H9 (cell line): ENCODE measurements around the gene SETD3. TPM values are rescaled to one million over a fixed set of nuclear protein-coding genes. Genes with fewer than 3 reads are reported as not detected.

ENCODE experiments used
- DNase-seq: peaks from one replicate; pipeline ENCODE4 v3.0.0-alpha.2; 2017
- H2AFZ ChIP-seq: one replicate; pipeline ENCODE4 v1.6.1; 2013; ENCODE audit warnings: mild to moderate bottlenecking, low read length, control low read depth, moderate library complexity
- H2AK5ac ChIP-seq: 2 replicates; pipeline ENCODE4 v1.6.1; 2013; ENCODE audit warnings: low read length, control low read depth, mixed read lengths; ENCODE audit not compliant: insufficient read length
- H2BK120ac ChIP-seq: one replicate; pipeline ENCODE4 v1.6.1; 2013; ENCODE audit warnings: low read depth, mild to moderate bottlenecking, low read length, control low read depth, inconsistent platforms; ENCODE audit not compliant: poor library complexity, severe bottlenecking
- H2BK12ac ChIP-seq: 2 replicates; pipeline ENCODE4 v1.6.1; 2013; ENCODE audit warnings: low read length, control low read depth, mixed read lengths, low read depth; ENCODE audit not compliant: insufficient read length
- H2BK15ac ChIP-seq: 2 replicates; pipeline ENCODE4 v1.6.1; 2013; ENCODE audit warnings: low read depth, low read length, control low read depth
- H2BK20ac ChIP-seq: one replicate; pipeline ENCODE4 v1.6.1; 2013; ENCODE audit warnings: low read depth, mild to moderate bottlenecking, low read length, control low read depth, inconsistent platforms; ENCODE audit not compliant: poor library complexity, severe bottlenecking
- H2BK5ac ChIP-seq: 2 replicates; pipeline ENCODE4 v1.6.1; 2013; ENCODE audit warnings: low read length, control low read depth, mixed read lengths; ENCODE audit not compliant: insufficient read length
- H3K14ac ChIP-seq: 2 replicates; pipeline ENCODE4 v1.6.1; 2013; ENCODE audit warnings: low read length, control low read depth; ENCODE audit not compliant: insufficient read depth
- H3K18ac ChIP-seq: 2 replicates; pipeline ENCODE4 v1.6.1; 2013; ENCODE audit warnings: low read depth, mild to moderate bottlenecking, mixed read lengths, low read length, control low read depth; ENCODE audit not compliant: insufficient read length
- H3K23ac ChIP-seq: 2 replicates; pipeline ENCODE4 v1.6.1; 2013; ENCODE audit warnings: low read length, control low read depth, mixed read lengths, low read depth; ENCODE audit not compliant: insufficient read length
- H3K23me2 ChIP-seq: 2 replicates; pipeline ENCODE4 v1.6.1; 2013; ENCODE audit warnings: low read depth, mild to moderate bottlenecking, mixed read lengths, low read length, control low read depth; ENCODE audit not compliant: insufficient read length, poor library complexity, severe bottlenecking
- H3K27ac ChIP-seq: 2 replicates; pipeline ENCODE4 v1.5.1; 2013; ENCODE audit warnings: low read length, control low read depth, mixed read lengths, low read depth; ENCODE audit not compliant: insufficient read length
- H3K27me3 ChIP-seq: 2 replicates; pipeline ENCODE4 v1.6.1; 2013; ENCODE audit warnings: low read length, control low read depth, inconsistent platforms; ENCODE audit not compliant: insufficient read depth
- H3K4ac ChIP-seq: 2 replicates; pipeline ENCODE4 v1.6.1; 2013; ENCODE audit warnings: low read depth, mild to moderate bottlenecking, control low read depth, inconsistent platforms, low read length, moderate library complexity
- H3K4me1 ChIP-seq: 2 replicates; pipeline ENCODE4 v1.6.1; 2013; ENCODE audit warnings: low read length, control low read depth, inconsistent platforms; ENCODE audit not compliant: insufficient read depth
- H3K4me2 ChIP-seq: 2 replicates; pipeline ENCODE4 v1.6.1; 2013; ENCODE audit warnings: low read length, control low read depth, mixed read lengths; ENCODE audit not compliant: insufficient read length, insufficient read depth
- H3K56ac ChIP-seq: 2 replicates; pipeline ENCODE4 v1.6.1; 2013; ENCODE audit warnings: low read depth, mild to moderate bottlenecking, mixed read lengths, low read length, control low read depth; ENCODE audit not compliant: insufficient read length
- H3K79me1 ChIP-seq: 2 replicates; pipeline ENCODE4 v1.6.1; 2013; ENCODE audit warnings: low read depth, mild to moderate bottlenecking, moderate library complexity, low read length, control low read depth, inconsistent platforms; ENCODE audit not compliant: insufficient read depth, poor library complexity, severe bottlenecking
- H3K79me2 ChIP-seq: 2 replicates; pipeline ENCODE4 v1.6.1; 2013; ENCODE audit warnings: low read length, control low read depth, inconsistent platforms; ENCODE audit not compliant: insufficient read depth
- H3K9ac ChIP-seq: 2 replicates; pipeline ENCODE4 v1.6.1; 2013; ENCODE audit warnings: low read length, control low read depth, mixed read lengths; ENCODE audit not compliant: insufficient read length; ENCODE audit errors: extremely low read depth
- H3K9me3 ChIP-seq: one replicate; pipeline ENCODE4 v1.6.1; 2013; ENCODE audit warnings: low read depth, low read length, inconsistent platforms; ENCODE audit not compliant: control insufficient read depth
- H3T11ph ChIP-seq: one replicate; pipeline ENCODE4 v1.6.1; 2013; ENCODE audit warnings: mild to moderate bottlenecking, low read length, control low read depth, inconsistent platforms
- H4K20me1 ChIP-seq: one replicate; pipeline ENCODE4 v1.6.1; 2013; ENCODE audit not compliant: control insufficient read depth, insufficient read length, insufficient read depth
- H4K5ac ChIP-seq: 2 replicates; pipeline ENCODE4 v1.6.1; 2013; ENCODE audit warnings: low read depth, mild to moderate bottlenecking, mixed read lengths, low read length, control low read depth; ENCODE audit not compliant: insufficient read length
- H4K8ac ChIP-seq: replicated peaks from 2 replicates; pipeline ENCODE4 v1.6.1; 2013; ENCODE audit warnings: low read length, control low read depth, mixed read lengths, low read depth; ENCODE audit not compliant: insufficient read length
- H4K91ac ChIP-seq: 2 replicates; pipeline ENCODE4 v1.6.1; 2013; ENCODE audit warnings: low read depth, mild to moderate bottlenecking, moderate library complexity, mixed read lengths, low read length, control low read depth; ENCODE audit not compliant: insufficient read length
- H3K27ac Mint-ChIP-seq, 3 experiments: 2 replicates in 2 of 3; 3 replicates in 1 of 3; pipeline ENCODE4 v1.8.0; 2020 to 2021; ENCODE audit warnings: mixed read lengths in 3 of 3, mild to moderate bottlenecking in 1 of 3, moderate library complexity in 1 of 3
- H3K27me3 Mint-ChIP-seq: 2 replicates; pipeline ENCODE4 v1.8.0; 2021; ENCODE audit warnings: low read depth, mild to moderate bottlenecking, moderate library complexity, mixed read lengths
- H3K36me3 Mint-ChIP-seq, 3 experiments: 2 replicates in 2 of 3; 3 replicates in 1 of 3; pipeline ENCODE4 v1.8.0; 2020 to 2021; ENCODE audit warnings: low read depth in 3 of 3, mixed read lengths in 3 of 3; ENCODE audit not compliant: insufficient read depth in 1 of 3
- H3K4me1 Mint-ChIP-seq, 2 experiments: 2 replicates each; pipeline ENCODE4 v1.8.0; 2020; ENCODE audit warnings: mixed read lengths in 2 of 2
- H3K4me3 Mint-ChIP-seq, 2 experiments: 2 replicates in 1 of 2; 3 replicates in 1 of 2; pipeline ENCODE4 v1.8.0; 2020 to 2021; ENCODE audit warnings: mild to moderate bottlenecking in 2 of 2, mixed read lengths in 2 of 2, moderate library complexity in 1 of 2
- H3K9me3 Mint-ChIP-seq, 2 experiments: 2 replicates in 1 of 2; 3 replicates in 1 of 2; pipeline ENCODE4 v1.8.0; 2020; ENCODE audit warnings: mild to moderate bottlenecking in 2 of 2, mixed read lengths in 2 of 2, moderate library complexity in 1 of 2
- CTCF ChIP-seq: fragments of 200-600 bp; sonication (generic); conservative IDR thresholded peaks from 3 replicates; pipeline ENCODE4 v1.8.0; 2021; ENCODE audit warnings: antibody characterized with exemption, mild to moderate bottlenecking
- WGBS: extraction: QIAGEN DNeasy Blood & Tissue Kit; methylation state at CpG from one replicate; pipeline ENCODE4 v1.1.7; 2013; ENCODE audit warnings: missing lambda C conversion rate, low lambda C conversion rate, mixed read lengths; ENCODE audit not compliant: insufficient read length; ENCODE audit errors: extremely low coverage; 5-methylcytosine and 5-hydroxymethylcytosine counted together
- total RNA-seq: library from RNA; stranded (reverse); gene quantifications from 2 replicates; pipeline ENCODE4 v1.2.1, GENCODE V29; 2021

The SETD3 gene
- total RNA-seq, 1 experiment from 2014 or later = 56.7 TPM

GRCh38 chr14:99383472-99384449, 96.9 kb downstream of the SETD3 start:
- H3K4me1 Mint-ChIP-seq = peaks cover 23% of the 10 kb centered on the region in 2 experiments
- H3K56ac ChIP-seq = no peak overlapping the region
- H3T11ph ChIP-seq = no peak overlapping the region
- no peak overlapping the region for H4K91ac ChIP-seq
- H3K18ac ChIP-seq = no peak overlapping the region
- no peak overlapping the region for H4K5ac ChIP-seq
- H2BK12ac ChIP-seq = no peak overlapping the region
- peaks cover 0 to 6% (median 2%) of the 10 kb centered on the region in 3 experiments; a peak in 5 of 7 replicates for H3K36me3 Mint-ChIP-seq
- peak overlapping the region; percentile 6 for H2AFZ ChIP-seq
- H3K9ac ChIP-seq = no peak overlapping the region
- peak overlapping the region in 1 of 2 experiments; percentile 39; a peak in 1 of 5 replicates for H3K4me3 Mint-ChIP-seq
- no peak overlapping the region for H3K27ac Mint-ChIP-seq
- H3K23me2 ChIP-seq = no peaks in the 10 kb centered on the region
- no peak overlapping the region for H4K8ac ChIP-seq
- DNase-seq = no peak
- H2BK20ac ChIP-seq = no peak overlapping the region
- no peaks in the 10 kb centered on the region for H3K79me2 ChIP-seq
- TF ChIP-seq CTCF = no peak
- H3K79me1 ChIP-seq = no peaks in the 10 kb centered on the region
- H2AK5ac ChIP-seq = no peak overlapping the region
- no peak overlapping the region for H3K4ac ChIP-seq
- H3K23ac ChIP-seq = no peak overlapping the region
- H3K9me3 Mint-ChIP-seq = peaks cover 0 to 5% of the 10 kb centered on the region in 2 experiments
- no peaks in the 10 kb centered on the region for H4K20me1 ChIP-seq
- H3K9me3 ChIP-seq = no peaks in the 10 kb centered on the region
- H2BK120ac ChIP-seq = no peak overlapping the region
- H3K27me3 Mint-ChIP-seq = peaks cover 2% of the 10 kb centered on the region
- H3K27ac ChIP-seq = no peak overlapping the region
- H2BK15ac ChIP-seq = no peak overlapping the region
- no peaks in the 10 kb centered on the region; the same call in 1 of the 2 replicates for H3K27me3 ChIP-seq
- H3K4me1 ChIP-seq = peaks cover 5% of the 10 kb centered on the region; the same call in 1 of the 2 replicates
- no peak overlapping the region for H3K4me2 ChIP-seq
- H3K14ac ChIP-seq = no peak overlapping the region
- no peak overlapping the region for H2BK5ac ChIP-seq
- no CpG with 5 or more reads among the region's 36 CpGs for WGBS
